Measurements from ENCODE around the gene SLC1A6.
A peak's percentile ranks its signal among the peaks of the same experiment; 100 is the strongest.
"Not testable (repeated sequence)": the region's sequence is repeated elsewhere in the genome, so short reads cannot be mapped to it uniquely, and the experiment has no call there.

The SLC1A6 gene

DNA sequence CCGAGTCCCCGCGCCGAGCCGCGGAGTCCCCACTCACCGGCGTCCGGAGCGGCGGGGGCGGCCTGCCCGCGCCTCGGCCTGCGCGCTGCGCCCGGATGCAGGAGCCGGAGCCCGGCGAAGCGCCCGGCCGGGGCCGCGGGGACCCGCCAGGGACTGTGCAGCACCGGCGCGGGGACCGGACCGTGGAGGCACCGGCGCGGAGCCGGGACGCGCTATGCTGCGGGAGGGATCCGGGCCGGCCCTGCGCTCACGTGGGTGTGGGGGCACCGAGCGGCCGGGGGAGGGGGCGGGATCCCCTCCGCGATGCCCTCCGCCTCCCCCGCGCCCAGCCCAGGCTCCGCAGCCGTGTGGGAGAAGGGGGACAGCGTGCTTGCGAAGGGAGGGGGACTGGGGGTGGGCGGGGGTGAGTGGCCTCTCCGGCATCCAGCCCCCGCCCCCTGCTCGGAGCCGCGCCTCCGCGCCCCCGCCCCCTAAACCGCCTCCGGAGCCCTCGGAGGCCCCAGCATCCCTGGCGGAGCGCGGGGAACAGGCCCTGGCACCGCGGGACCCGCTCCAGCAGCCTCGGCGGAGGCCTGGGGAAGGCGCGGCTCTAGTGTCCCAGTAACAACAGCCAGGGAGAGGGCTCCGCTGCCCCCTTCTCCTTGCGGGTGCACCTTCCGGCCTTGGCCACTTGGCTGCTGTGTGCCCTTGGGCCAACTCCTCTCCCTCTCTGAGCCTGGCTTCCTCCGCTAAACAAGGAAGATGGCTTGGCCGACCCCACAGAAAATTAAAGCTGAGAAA is at the start of gene SLC1A6:
TSS of gene SLC1A6 (minus strand) at position 389 of the 780 bp plus-strand sequence. CDS start 6,954 bp downstream, outside the sequence.
- no peak for DNase-seq

DNA sequence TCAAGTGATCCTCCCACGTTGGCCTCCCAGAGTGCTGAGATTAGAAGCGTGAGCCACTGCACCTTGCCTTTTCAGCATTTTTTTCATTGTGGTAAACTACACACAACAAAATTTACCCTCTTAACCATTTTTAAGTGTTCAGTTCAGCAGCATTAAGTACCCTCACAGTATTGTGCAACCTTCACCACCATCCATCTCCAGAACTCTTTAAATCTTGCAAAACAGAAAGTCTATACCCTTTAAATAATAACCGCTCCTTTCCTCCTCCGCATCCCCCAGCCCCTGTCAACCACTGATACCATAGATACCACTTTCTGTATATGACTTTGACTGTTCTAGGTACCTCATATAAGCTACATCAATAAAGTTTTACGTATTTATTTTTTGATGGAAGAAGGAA is 48.8 kb upstream of the SLC1A6 start:
- DNase-seq: peak; percentile 36

DNA sequence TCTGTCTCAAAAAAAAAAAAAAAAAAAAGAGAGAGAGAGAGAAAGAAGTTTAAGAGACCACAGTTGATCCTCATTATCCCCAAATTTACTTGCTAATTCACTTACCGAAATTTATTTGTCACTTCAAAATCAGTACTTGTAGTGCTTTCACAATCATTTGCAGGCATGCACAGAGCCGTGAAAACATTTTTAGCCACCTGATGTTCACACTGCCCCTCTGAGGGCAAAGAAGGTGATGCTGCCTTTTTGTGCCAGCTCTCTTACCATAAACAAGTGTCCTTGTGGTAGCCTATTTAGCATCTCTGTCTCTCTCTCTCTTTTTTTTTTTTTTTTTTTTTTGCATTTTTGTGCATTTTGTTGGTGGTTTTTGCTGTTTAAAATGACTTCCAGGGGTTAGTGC is 45.6 kb upstream of the SLC1A6 start:
- peak; percentile 75 for DNase-seq

DNA sequence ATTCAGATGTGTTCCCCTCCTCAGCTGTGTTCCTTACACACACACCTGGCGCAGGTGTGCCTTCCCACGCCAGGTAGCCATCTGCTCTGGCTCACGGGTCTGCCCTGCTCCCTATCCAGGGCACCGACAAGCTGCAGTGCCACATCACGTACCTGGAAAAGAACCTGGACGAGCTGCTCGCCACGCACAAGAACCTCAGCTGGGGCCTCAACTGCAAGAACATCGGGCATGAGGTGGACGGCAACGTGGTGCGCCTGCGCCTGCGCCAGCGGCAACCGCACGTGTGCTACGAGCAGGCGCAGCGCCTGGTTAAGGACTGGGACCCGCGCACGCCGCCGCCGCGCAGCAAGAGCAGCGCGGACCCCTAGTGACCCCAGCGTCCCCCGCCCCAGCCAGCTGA is 43.1 kb upstream of the SLC1A6 start:
- no peak for DNase-seq

GRCh38 chr19:15021286-15022007 is 41.8 kb upstream of the SLC1A6 start:
- DNase-seq: no peak

GRCh38 chr19:15018836-15019235 is 39.2 kb upstream of the SLC1A6 start:
- DNase-seq: not testable (repeated sequence)

- DNase-seq: peak; percentile 74
Observed at GRCh38 chr19:15015946-15016542, 36.4 kb upstream of the SLC1A6 start.

DNA sequence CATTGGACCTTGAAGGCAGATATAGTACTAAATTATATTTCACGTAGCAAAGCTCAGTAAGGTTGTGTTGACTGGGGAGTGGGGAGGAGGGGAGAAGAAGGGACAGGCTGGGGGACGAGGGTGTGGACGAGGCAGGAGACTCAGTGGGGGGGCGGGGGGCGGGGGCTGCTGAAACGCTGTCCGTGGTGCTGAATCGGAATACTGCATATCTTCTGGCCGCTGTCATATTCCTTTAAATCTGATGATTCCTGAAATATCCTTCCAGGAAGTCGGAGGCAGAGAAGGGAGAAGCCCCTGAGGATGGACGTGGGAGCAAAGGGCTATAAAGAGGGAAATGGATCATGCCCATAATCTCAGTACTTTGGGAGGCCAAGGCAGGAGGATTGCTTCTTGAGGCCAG is 34.9 kb upstream of the SLC1A6 start:
- peak; percentile 52 for DNase-seq

DNA sequence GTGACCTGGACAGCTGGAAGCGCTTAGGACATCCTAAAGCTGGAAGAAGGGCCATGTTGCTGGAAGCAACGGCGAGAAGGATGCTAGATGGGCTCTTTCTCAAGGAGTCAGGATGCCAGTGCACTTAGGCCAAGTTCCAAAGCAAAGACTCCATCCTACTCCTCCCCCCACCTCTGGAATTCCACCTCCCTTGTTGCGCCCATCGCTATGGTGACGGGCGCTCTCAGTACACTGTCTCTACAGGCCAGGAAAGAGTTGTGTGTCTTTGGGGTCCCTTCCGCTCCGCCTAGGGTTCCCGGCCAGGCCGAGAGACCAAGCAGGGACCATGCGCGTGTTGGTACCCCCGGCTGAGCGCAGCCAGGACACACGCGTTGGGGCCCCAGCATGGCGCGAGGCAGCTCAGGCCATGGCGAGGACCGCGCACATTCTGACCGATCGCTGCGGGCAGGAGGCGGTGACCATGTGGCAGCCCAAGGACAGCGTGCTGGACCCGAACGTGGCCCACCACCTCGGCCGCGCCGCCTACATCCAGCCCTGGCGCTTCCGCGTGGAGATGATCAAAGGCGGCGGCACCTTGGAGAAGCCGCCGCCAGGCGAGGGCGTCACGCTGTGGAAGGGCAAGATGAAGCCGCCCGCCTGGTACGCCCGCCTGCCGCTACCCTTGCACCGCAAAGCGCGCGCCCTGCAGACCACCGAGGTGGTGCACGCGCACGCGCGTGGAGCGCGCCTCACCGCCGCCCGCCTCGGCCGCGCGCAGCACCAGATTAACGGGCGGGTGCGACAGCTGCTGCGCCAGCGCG is 31.0 kb upstream of the SLC1A6 start:
- DNase-seq: no peak

DNA sequence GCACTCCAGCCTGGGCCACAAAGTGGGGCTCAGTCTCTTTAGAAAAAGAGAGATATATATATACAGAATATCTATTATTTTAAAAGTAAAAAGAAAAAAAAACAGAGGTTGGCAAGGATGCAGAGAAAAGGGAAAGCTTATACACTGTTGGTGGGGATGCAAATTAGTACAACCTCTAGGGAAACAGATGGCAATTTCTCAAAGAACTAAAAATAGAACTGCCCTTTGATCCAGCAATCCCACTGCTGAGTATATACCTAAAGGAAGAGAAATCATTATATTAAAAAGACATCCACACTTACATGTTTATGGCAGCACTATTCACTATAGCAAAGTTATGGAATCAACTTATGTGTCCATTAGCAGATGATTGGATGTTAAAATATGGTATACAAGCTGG is 28.6 kb upstream of the SLC1A6 start:
- no peak for DNase-seq

DNA sequence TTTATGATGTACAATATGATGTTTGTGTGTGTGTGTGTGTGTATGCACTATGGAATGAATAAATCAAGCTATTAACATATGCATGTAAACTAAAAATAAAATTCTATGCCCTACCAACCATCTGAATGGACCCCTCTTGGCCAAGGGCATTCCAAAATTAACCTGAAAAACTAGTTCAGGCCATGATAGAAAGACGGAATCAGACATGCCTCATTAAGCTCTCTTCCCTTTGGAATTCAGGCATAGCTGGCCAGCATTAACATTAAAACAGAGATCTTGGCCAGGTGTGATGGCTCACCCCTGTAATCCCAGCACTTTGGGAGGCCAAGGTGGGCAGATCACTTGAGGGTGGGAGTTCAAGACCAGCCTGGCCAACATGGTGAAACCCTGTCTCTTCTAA is 18.3 kb upstream of the SLC1A6 start:
- no peak for DNase-seq

- no peak for DNase-seq
Observed at GRCh38 chr19:14992780-14993179, 13.1 kb upstream of the SLC1A6 start.

GRCh38 chr19:14985133-14985532 is 5.5 kb upstream of the SLC1A6 start:
- DNase-seq: peak; percentile 51

DNA sequence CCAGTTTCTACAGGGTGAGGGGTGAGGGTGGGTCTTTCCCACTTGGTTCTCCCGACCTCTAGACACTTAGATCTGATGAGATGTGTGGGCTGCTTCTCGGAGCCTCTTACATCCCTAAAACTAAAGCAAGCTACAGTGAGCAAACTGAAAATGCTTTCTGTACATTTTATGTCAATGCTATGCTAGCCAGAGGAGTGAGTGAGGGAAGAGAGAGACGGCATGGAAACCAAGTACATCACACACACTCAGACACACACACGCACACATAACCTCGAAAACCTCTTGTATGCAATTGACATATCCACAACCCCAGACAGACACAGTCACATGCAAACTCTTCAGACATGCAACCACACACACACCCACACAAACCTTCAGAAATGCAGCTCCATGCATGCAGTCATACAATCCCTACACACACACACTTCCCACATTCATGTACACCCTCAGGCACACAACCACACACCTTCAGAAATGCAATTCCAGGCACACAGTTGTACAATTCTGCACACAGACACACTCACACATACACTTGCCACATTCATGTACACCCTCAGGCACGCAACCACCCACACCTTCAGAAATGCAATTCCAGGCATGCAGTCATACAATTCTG is 1.4 kb downstream of the SLC1A6 start:
- no peak for DNase-seq

DNA sequence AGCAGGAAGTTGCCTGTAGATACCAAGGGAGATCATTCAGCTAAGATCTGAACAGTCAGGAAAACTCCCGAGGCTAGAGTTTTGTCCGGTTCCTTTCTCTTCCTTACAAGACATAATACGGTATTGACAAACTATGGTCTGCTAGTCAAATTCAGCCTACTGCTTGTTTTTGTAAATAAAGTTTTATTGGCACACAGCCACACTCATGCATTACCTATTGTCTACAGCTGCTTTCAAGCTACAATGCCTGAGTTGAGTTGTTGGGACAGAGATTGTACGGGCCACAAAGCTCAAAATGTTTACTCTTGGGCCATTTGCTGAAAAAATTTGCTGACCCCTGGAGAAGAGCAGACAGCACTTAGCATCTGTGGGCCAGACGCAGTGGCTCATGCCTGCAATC is 2.5 kb downstream of the SLC1A6 start:
- no peak for DNase-seq

GRCh38 chr19:14974488-14974887 is 5.2 kb downstream of the SLC1A6 start:
- DNase-seq: no peak

GRCh38 chr19:14972676-14973075 is 7.0 kb downstream of the SLC1A6 start:
- DNase-seq: no peak

DNA sequence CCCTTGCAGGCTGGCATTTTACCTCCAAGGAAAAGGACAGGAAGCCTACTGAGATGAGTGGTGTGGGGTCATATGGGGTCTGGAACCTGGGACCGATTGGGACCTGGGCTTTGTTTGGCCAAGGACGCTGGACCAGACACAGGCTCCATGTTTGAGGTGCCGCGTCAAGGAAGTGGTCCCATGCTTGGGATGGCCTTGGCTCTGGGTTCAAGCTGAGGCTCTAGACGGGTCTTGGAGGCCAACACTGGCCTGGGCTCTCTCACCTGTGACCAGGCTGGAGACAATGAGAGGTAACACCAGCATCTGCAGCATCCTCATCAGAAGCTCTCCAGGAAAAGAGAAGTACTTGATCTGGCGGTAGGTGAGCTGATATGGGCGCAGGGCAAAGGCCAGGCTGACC is 8.2 kb downstream of the SLC1A6 start:
- DNase-seq: no peak

DNA sequence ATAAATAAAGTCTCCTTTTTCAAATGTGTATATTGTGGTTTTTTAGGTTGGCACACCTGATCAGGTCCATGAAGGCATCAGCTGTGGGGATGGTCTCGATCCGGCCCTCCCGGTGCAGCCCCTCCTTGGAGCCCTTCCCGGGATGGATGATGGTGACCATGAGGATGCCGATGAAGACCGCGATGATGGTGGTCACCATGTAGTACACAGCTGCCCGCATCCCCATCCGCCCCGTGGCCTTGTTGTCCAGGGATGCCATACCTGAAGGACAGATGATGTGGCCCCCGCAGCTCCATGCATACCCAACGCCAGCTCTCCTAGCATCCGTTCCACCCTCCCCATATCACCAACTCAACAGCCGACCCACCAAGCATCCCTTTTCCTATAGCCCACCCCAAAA is 11.4 kb downstream of the SLC1A6 start:
- DNase-seq: no peak

- no peak for DNase-seq
Observed at GRCh38 chr19:14961956-14962685, 17.5 kb downstream of the SLC1A6 start.

GRCh38 chr19:14959263-14959662 is 20.4 kb downstream of the SLC1A6 start:
- no peak for DNase-seq

- DNase-seq: no peak
Observed at GRCh38 chr19:14957464-14957863, 22.2 kb downstream of the SLC1A6 start.
